NCI-H2227 (cell line): ENCODE measurements around the gene CTBP2.
"Not testable (repeated sequence)": the region's sequence is repeated elsewhere in the genome, so short reads cannot be mapped to it uniquely, and the experiment has no call there.

Experiments used
- DNase-seq: peaks from one replicate; lab custom pipeline; 2025; ENCODE audit not compliant: unreplicated experiment; lab: John Stamatoyannopoulos, UW

The CTBP2 gene

GRCh38 chr10:125158601-125159485 is 1.5 kb downstream of the CTBP2 start:
- peak; percentile 58 for DNase-seq

- DNase-seq = no peak
These were observed 2.1 kb downstream of the CTBP2 start for GRCh38 chr10:125158275-125158600.

- no peak for DNase-seq
These were observed 2.9 kb downstream of the CTBP2 start for GRCh38 chr10:125157505-125157904.

- DNase-seq = no peak
These were observed 3.5 kb downstream of the CTBP2 start for GRCh38 chr10:125156739-125157480.

GRCh38 chr10:125156196-125156595 is 4.2 kb downstream of the CTBP2 start:
- no peak for DNase-seq

GRCh38 chr10:125155101-125155500 is 5.3 kb downstream of the CTBP2 start:
- DNase-seq = no peak

- no peak for DNase-seq
These were observed 5.8 kb downstream of the CTBP2 start for GRCh38 chr10:125154529-125154928.

GRCh38 chr10:125153703-125154490 is 6.5 kb downstream of the CTBP2 start:
- DNase-seq = no peak

GRCh38 chr10:125152450-125153368 is 7.7 kb downstream of the CTBP2 start:
- no peak for DNase-seq

- DNase-seq = no peak
These were observed 8.6 kb downstream of the CTBP2 start for GRCh38 chr10:125151553-125152449.

- DNase-seq = no peak
These were observed 9.2 kb downstream of the CTBP2 start for GRCh38 chr10:125151170-125151552.

- DNase-seq = not testable (repeated sequence)
These were observed 9.8 kb downstream of the CTBP2 start for GRCh38 chr10:125150376-125151083.

GRCh38 chr10:125149680-125150047 is 10.7 kb downstream of the CTBP2 start:
- DNase-seq = no peak

- peak; percentile 14 for DNase-seq
These were observed 11.2 kb downstream of the CTBP2 start for GRCh38 chr10:125149036-125149679.

GRCh38 chr10:125148528-125148927 is 11.8 kb downstream of the CTBP2 start:
- DNase-seq = no peak

- DNase-seq = no peak
These were observed 12.4 kb downstream of the CTBP2 start for GRCh38 chr10:125147971-125148439.

GRCh38 chr10:125146791-125147579 is 13.4 kb downstream of the CTBP2 start:
- no peak for DNase-seq
